HG02840 (cell line): ENCODE measurements around the gene PTGS1.
"Not testable (repeated sequence)": the region's sequence is repeated elsewhere in the genome, so short reads cannot be mapped to it uniquely, and the experiment has no call there.

ENCODE experiments used
- ATAC-seq: cut with Tn5 transposase; IDR thresholded peaks from one replicate; pipeline ENCODE4 v1.9.1; 2021; ENCODE audit warnings: mild to moderate bottlenecking, moderate library complexity, moderate number of reproducible peaks; ENCODE audit not compliant: unreplicated experiment, low FRiP score

The PTGS1 gene

GRCh38 chr9:122370869-122371755 lies at the start of gene PTGS1:
Gene PTGS1 (plus strand): TSS chr9:122371024. CDS start chr9:122371085, 61 bp downstream.
- no peak for ATAC-seq

GRCh38 chr9:122322553-122322952 lies 48.3 kb upstream of the PTGS1 start:
- no peak for ATAC-seq

GRCh38 chr9:122324665-122325064 lies 46.2 kb upstream of the PTGS1 start:
- ATAC-seq = not testable (repeated sequence)

- no peak for ATAC-seq
Measured at GRCh38 chr9:122325124-122325523, 45.7 kb upstream of the PTGS1 start.

GRCh38 chr9:122327175-122327574 lies 43.6 kb upstream of the PTGS1 start:
- ATAC-seq = no peak

- ATAC-seq = no peak
Measured at GRCh38 chr9:122329597-122329996, 41.2 kb upstream of the PTGS1 start.

- ATAC-seq = not testable (repeated sequence)
Measured at GRCh38 chr9:122330466-122330865, 40.4 kb upstream of the PTGS1 start.

- no peak for ATAC-seq
Measured at GRCh38 chr9:122331523-122331927, 39.3 kb upstream of the PTGS1 start.

GRCh38 chr9:122332083-122332482 lies 38.7 kb upstream of the PTGS1 start:
- ATAC-seq = no peak

- ATAC-seq = no peak
Measured at GRCh38 chr9:122332644-122333043, 38.2 kb upstream of the PTGS1 start.

- no peak for ATAC-seq
Measured at GRCh38 chr9:122333169-122333808, 37.5 kb upstream of the PTGS1 start.

- ATAC-seq = no peak
Measured at GRCh38 chr9:122334916-122335315, 35.9 kb upstream of the PTGS1 start.

GRCh38 chr9:122336189-122336588 lies 34.6 kb upstream of the PTGS1 start:
- ATAC-seq = no peak

- no peak for ATAC-seq
Measured at GRCh38 chr9:122336866-122337555, 33.8 kb upstream of the PTGS1 start.

GRCh38 chr9:122337556-122337929 lies 33.3 kb upstream of the PTGS1 start:
- ATAC-seq = no peak

- ATAC-seq = no peak
Measured at GRCh38 chr9:122338536-122338935, 32.3 kb upstream of the PTGS1 start.

GRCh38 chr9:122338994-122339393 lies 31.8 kb upstream of the PTGS1 start:
- no peak for ATAC-seq

GRCh38 chr9:122339579-122339978 lies 31.2 kb upstream of the PTGS1 start:
- no peak for ATAC-seq

GRCh38 chr9:122340161-122340560 lies 30.7 kb upstream of the PTGS1 start:
- ATAC-seq = no peak

- ATAC-seq = no peak
Measured at GRCh38 chr9:122342323-122343050, 28.3 kb upstream of the PTGS1 start.
